ENCODE results near the gene GPR157.
"Not testable (repeated sequence)": the region's sequence is repeated elsewhere in the genome, so short reads cannot be mapped to it uniquely, and the experiment has no call there.

The GPR157 gene

GRCh38 chr1:9115351-9116205 is 13.3 kb downstream of the GPR157 start:
- DNase-seq: peak; percentile 43

GRCh38 chr1:9112961-9113880 is 15.7 kb downstream of the GPR157 start:
- no peak for DNase-seq

- no peak for DNase-seq
Observed at GRCh38 chr1:9111957-9112356, 16.9 kb downstream of the GPR157 start.

- no peak for DNase-seq
Observed at GRCh38 chr1:9111357-9111691, 17.6 kb downstream of the GPR157 start.

GRCh38 chr1:9110669-9111356 is 18.1 kb downstream of the GPR157 start:
- DNase-seq: peak; percentile 93

GRCh38 chr1:9108056-9108665 is 20.7 kb downstream of the GPR157 start:
- no peak for DNase-seq

- no peak for DNase-seq
Observed at GRCh38 chr1:9107136-9107535, 21.8 kb downstream of the GPR157 start.

GRCh38 chr1:9106286-9106685 is 22.6 kb downstream of the GPR157 start:
- DNase-seq: no peak

- DNase-seq: no peak
Observed at GRCh38 chr1:9105336-9105867, 23.5 kb downstream of the GPR157 start.

GRCh38 chr1:9101510-9102146 is 27.3 kb downstream of the GPR157 start:
- DNase-seq: peak; percentile 76

- DNase-seq: no peak
Observed at GRCh38 chr1:9100471-9101043, 28.3 kb downstream of the GPR157 start.

- DNase-seq: no peak
Observed at GRCh38 chr1:9099555-9099954, 29.3 kb downstream of the GPR157 start.

- DNase-seq: no peak
Observed at GRCh38 chr1:9097947-9098705, 30.8 kb downstream of the GPR157 start.

- no peak for DNase-seq
Observed at GRCh38 chr1:9095818-9096217, 33.1 kb downstream of the GPR157 start.

- not testable (repeated sequence) for DNase-seq
Observed at GRCh38 chr1:9093996-9094595, 34.8 kb downstream of the GPR157 start.

GRCh38 chr1:9093581-9093980 is 35.3 kb downstream of the GPR157 start:
- DNase-seq: no peak

- no peak for DNase-seq
Observed at GRCh38 chr1:9093091-9093490, 35.8 kb downstream of the GPR157 start.

GRCh38 chr1:9088807-9089206 is 40.1 kb downstream of the GPR157 start:
- no peak for DNase-seq

GRCh38 chr1:9087411-9088125 is 41.3 kb downstream of the GPR157 start:
- no peak for DNase-seq

- no peak for DNase-seq
Observed at GRCh38 chr1:9086796-9087195, 42.1 kb downstream of the GPR157 start.
